HG03135 (cell line): ENCODE measurements around the gene CYP27B1.

Experiments
- ATAC-seq: cut with Tn5 transposase; IDR thresholded peaks from one replicate; pipeline ENCODE4 v1.9.1; 2021; ENCODE audit warnings: mild to moderate bottlenecking, moderate library complexity; ENCODE audit not compliant: unreplicated experiment

The CYP27B1 gene

DNA sequence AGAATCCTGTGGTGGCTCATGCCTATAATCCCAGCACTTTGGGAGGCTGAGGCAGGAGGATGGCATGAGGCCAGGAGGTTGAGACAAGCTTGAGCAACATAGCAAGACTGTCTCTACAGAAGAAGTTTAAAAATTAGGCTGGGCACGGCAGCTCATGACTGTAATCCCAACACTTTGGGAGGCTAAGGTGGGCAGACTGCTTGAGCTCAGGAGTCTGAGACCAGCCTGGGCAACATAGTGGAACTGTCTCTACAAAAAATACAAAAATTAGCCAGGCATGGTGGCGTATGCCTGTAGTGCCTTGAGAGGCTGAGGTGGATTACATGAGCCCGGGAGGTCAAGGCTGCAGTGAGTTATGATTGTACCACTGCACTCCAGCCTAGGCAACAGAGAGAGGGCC, 998 bp upstream of the CYP27B1 start:
- no peak for ATAC-seq

DNA sequence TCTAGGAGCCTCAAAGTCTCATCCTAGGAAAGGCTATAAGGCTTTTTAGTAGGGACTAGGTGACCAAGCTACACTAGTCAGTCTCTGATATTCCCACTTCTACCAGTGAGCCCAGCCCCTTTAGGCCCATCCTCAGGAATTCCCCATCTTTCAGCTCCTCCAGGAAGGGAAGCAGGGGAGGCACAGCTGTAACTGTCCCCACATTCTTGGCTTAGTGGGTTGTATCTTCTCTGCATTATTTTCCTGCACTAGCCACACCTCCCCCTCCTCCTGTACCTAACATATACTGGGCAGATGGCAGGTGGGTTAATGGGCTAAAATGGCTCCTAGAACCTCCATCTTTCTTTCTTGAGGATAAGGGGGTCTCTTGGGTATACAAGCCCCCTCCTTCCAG, 424 bp upstream of the CYP27B1 start:
- ATAC-seq, result no peak

DNA sequence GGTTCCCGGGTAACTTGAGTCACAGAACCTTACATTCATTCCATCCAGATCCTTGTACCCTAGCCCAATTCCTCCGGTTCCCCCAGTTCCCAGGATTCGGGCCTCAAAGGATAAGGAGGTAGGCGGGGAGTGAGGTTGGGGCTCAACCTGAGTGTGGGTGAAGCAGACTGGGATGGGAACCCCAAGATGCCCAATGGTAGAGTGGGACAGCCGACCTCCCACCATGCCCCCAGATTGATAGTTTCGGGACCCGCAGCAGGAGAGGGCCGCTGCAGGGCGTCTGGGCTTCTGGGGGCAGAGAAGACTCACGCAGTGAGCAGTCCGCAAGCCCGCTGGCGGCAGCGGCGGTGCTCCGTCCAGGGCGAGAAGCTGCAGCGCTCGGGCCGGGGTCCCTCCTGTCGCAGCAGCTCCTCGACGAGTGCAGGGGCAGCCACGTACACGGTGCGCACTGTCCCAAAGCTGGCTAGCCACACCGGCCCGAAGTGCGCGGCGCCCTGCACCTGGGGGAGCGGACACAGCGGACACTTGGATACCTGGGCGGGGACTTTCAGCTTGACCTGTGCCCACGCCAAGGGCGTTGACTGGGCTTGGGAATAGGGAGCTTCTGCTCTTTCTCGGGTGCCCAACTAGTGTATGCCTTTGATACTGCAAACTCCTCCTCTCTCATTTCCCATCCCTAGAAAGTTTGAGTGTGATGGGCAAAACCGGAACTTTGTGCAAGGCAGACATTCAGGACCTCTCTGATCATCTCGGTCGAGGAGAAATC, 997 bp downstream of the CYP27B1 start:
- no peak for ATAC-seq

DNA sequence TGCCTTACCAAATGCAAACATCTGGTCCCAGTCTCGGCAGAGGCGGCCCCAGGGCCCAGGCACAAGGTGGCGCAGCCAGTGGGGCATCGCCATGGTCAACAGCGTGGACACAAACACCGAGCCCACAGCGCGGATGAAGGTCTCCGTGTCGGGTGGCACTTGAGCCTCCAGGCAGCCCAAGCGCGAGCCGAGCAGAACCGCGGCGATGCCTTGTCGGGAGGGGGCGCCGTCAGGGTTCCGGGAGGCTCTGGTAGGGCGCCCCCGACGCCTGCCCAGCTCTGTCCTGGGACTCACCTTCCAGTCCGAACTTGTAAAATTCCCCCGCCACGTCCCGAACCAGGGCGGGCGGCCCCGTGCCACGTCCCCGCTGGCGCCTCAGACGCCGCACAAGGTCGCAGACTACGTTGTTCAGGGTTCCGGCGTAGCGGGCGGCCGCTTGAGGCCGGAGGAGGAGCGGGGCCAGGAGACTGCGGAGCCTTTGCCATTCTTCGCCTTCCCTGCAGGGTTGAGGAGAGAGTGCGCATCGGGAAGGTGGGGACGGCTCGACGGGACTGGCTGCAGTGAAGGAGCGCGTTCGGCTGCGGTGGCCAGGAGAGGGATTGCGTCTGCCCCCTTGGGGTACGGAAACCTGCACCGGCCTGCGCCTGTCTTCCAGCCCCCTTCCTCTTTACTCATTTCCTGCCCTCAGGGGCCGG, 1.7 kb downstream of the CYP27B1 start:
- no peak for ATAC-seq

DNA sequence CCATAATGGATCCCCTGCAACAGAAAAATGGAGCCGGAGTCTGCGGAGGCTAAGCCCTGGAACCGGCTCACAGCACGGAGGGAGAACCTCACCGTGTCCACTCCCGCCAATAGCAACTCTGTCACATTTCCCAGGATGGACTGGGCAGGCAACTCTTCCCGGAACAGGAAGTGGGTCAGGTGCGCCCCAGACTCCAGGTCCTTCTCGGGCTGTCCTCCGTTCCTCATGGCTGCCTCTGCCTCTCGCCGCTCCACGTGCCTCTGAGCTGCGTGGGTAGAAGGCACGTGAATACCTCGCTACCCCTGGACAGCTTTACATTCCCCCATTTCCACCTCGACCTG, 2.2 kb downstream of the CYP27B1 start:
- no peak for ATAC-seq

DNA sequence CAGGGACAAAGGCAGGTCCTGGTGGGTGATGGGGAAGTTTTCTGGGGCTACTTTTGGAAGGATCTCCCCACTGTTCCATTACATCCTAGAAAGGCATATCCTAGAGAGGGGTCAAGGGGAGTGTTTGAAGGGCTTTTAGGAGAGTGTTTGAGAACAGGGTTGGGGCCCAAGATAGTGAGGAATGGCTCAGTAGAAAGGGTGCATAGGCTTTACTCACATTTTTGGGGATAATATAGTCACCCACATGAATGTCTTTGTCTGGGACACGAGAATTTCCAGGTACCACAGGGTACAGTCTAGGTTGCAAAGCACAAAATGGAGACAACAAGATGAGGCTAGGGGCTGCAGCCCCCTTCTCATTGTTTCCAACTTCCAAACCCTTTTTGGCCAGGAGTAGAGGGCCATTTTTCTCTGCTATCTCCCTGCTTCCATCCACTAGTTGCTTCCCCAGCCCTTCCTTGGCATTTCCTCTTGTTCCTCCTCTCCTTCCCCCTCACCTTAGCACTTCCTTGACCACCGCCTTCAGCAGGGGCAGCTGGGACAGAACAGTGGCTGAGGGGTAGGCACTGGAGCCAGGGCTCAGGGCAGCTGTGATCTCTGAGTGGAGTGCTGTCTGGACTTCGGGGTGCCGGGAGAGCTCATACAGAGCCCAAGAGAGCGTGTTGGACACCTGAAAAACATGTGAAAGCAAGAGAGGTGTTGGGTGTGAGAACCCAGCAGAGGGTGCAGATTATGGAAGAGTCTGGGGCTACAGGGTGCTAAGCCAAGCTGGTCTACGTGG, 2.8 kb downstream of the CYP27B1 start:
- ATAC-seq, result no peak

DNA sequence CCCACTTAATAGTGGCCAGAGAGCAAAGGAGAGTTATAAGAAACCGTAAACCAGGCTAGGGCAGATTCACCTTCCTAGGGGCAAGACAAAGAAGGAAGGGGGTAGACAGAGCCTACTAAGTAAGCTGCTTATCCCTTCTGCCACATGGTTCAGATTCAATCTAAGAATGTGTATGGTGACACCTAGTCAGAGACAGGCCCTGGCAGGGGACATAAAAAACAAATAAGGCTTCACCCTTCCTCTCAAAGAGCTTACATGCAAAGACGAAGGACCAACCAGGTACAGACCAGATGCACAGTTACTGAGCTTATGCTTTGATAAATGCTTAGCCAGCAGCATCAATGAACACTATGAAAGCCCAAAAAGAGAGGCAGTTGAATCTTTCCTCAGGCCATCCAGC, 4.4 kb downstream of the CYP27B1 start:
- no peak for ATAC-seq

DNA sequence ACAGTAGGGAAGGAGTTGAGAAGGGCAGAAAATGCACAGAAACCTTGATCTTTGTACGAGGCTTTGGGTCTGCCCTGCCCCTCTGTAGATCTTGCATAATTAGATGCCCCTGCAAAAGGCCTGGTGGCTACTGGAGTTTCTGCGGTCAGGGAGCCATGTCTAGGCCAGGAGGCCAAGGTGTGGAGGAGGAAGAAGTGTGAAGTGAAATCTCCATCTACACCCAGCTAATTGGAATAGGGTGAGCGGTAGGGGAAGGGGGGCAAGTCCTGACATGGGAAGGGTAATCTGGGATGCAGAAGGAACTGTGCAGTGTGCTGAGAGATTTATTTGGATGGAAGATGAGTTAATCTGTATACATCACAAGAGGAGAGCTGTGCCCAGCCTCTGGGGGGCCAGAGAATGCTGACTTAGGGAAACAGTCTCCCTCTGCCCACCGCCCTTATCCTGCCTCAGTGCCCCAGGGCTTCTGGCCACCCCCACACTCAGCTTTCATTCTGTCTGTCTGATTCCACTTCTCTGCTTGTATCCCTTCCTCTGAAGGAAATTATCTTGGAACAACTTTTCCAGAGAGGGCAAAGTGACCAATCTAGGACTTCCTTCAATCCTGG, 5.4 kb downstream of the CYP27B1 start:
- no peak for ATAC-seq

DNA sequence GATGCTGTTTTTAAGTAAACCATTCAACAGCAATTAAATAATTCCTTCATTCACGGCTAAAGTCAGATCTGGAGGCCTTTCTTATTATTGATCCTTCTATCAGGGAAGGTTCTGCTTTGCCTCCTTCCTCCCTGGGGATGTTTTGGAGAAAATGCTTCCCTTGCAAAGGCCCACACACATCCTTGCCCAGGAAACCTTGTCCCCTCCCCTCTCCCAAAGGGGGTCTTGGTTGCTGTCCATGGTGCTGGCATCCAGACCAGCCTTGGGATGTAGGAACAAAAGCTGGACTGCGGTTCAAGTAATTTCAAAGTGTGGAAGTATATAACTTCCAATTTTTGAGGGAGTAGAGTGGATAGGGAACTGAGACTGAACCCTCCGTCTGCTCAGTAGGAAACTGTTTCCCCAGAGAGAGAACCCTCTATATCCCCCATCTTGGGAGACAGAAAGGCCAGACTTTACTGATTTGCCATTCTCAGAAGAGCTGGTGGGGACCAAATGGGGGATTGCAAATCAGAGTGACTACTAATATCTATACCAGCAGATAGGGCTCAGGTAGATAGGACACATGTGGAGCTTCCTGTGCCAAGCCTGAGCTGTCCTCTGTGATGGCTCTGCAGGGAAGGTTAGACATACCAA, 6.4 kb downstream of the CYP27B1 start:
- no peak for ATAC-seq

DNA sequence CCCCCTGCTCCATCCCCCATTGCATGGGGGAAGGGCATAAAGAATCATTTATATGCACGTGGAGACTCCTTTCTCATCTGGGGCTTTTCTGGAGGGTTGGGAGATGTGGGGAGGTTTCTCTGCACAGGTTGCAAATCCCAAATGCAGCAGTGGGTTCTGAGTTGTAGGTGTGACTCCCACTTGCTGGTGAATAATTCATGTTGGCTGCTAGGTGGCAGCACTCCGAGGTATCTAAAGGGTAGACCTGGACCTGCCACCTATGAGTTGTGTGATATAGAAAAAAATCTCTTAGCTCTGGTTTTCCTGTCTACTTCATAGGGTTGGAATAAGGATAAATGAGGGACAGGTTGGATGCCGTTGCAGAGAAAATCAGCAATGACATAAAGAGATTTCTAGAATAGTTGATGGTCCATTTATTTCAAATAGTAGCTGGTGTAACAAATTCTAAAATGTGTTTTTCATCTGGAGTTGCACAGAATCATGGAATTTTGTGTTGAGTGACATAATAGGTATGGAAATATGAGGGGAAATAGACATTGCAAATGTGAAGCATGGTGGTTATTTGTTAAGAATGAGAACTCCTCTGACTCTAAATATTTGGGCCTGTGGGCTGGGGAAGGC, 7.4 kb downstream of the CYP27B1 start:
- no peak for ATAC-seq

DNA sequence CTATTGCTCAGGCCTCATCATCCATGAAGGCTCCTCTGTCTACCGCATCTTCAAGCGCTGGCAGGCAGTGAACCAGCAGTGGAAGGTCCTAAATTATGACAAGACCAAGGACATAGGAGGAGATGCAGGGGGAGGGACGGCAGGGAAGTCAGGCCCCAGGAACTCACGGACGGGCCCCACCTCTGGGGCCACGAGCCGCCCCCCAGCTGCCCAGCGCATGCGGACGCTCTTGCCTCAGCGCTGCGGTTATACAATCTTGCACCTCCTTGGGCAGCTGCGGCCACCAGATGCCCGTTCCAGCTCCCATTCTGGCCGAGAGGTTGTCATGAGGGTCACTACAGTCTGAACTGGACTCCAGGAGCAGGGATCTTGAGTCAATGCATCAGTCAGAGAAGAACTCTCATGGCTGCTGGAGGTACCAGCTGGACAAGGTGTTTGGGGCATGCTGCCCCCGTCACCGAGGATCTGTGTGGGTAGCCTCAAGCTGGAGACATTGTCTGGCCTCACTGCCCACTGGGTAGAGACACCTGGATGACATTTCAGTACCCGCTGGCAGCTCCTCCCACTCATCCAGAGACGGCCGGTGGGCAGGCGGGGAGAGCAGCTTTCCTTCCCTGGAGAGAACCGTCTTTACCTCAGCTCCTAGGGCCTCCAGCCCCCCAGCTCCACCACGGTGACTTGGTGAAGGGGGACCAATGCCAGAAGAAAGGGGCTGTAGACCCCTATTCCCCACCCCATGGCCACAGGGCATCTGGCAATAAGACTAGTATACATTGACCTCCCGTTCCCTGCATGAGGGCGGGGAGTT, 8.1 kb downstream of the CYP27B1 start:
- no peak for ATAC-seq

DNA sequence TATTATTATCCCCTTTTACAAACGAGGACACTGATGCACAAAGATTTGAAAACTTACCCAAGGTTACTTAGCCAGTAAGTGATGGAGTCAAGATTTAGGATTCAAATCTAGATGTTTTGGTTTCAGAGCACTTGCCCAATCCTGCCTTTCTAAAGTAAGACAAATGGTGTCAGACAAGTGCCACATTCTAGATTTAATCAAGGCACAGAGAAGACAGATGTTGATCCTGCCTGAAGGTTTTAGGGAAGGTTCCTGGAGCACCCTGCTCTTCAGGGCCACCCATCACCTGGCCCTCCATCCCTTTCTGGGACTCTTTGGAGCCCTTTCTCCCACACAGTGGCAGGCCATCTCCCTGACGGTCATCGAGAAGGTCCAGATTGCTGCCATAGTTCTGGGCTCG, 9.1 kb downstream of the CYP27B1 start:
- ATAC-seq, result no peak

DNA sequence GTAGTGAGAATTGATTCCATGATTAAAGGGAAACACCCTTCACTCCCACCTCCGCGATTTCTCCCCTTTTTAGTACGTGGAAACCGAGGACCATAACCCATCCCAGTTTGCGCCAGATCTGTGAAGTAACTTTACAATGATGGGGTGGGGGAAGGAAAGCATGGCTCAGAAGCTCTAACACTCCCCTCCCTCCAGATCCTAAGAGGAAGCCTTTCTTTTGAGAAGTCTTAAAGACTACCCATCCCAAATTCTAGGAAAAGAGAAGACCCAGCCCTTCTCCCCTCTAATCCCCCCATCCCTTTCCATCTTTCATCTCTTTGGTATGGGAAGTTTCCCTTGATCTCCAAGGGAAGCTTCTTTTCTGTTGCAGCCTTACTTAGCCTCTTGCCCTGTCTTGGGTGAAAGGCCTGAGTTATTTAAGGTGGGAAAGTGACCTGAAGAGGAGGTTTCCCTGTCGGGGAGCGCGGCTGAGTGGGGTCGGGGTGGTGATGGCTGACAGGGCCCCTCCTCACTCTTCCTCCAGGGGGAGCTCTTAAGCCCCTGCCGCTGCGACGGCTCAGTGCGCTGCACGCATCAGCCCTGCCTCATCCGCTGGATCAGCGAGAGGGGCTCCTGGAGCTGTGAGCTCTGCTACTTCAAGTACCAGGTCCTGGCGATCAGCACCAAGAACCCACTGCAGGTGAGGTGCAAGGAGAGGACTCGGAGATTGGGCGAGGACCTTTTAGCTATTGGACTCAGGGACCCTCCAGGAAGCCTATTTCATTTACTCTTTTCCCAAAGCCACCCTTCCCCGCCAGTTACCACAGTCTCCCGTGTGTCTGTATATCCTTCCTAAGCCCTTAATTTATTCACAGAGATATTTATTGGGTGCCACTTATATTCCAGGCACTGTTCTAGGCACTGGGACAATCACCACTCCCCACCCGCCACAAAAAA, 10.2 kb downstream of the CYP27B1 start:
- no peak for ATAC-seq

DNA sequence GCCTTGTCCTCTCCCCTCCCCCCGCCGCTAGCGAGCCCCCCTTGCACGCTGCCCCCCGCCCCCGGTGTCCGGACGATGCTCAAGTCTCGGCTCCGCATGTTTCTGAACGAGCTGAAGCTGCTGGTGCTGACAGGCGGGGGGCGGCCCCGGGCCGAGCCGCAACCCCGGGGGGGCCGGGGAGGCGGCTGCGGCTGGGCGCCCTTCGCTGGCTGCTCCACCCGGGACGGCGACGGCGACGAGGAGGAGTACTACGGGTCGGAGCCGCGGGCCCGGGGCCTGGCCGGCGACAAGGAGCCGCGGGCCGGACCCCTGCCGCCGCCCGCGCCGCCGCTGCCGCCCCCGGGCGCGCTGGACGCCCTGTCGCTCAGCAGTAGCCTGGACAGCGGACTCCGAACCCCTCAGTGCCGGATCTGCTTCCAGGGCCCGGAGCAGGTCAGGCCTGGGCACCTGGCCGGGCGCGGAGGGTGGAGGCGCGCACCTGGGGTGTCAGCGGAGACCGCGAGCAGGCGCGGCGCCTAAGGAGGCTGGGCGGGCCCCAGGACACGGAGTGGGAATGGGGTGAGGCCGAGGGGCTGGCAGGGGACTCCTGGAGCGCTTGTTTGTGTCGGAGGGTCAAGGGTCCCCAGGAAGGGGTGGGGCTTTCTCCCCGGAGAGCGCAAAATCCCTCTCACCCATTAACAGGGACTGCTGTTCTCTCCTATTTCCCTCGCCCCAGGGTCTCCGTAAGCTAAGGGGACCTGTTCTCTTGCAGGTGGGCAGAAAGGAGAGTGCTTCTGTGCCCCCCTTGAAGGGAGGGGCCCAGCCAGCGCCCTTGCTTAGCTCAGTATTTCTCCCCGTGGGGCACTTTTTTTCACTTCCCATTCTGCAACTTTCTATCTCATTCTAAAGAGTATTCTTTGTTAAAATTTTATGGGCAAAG, 11.2 kb downstream of the CYP27B1 start:
- ATAC-seq, result no peak

DNA sequence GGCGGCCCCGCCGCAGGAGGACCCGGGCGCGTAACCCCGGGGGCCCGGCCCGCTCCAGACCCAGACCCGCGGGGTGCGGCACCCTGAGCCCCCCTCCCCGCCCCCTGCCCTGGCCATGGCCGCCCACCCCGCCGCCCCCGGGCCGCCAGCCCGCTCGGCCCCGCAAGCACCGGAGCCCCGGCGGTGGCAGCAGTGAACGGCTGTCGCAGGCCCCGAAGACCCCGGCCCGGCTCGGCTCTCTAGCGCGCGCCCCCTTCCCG, 11.8 kb downstream of the CYP27B1 start:
- no peak for ATAC-seq

DNA sequence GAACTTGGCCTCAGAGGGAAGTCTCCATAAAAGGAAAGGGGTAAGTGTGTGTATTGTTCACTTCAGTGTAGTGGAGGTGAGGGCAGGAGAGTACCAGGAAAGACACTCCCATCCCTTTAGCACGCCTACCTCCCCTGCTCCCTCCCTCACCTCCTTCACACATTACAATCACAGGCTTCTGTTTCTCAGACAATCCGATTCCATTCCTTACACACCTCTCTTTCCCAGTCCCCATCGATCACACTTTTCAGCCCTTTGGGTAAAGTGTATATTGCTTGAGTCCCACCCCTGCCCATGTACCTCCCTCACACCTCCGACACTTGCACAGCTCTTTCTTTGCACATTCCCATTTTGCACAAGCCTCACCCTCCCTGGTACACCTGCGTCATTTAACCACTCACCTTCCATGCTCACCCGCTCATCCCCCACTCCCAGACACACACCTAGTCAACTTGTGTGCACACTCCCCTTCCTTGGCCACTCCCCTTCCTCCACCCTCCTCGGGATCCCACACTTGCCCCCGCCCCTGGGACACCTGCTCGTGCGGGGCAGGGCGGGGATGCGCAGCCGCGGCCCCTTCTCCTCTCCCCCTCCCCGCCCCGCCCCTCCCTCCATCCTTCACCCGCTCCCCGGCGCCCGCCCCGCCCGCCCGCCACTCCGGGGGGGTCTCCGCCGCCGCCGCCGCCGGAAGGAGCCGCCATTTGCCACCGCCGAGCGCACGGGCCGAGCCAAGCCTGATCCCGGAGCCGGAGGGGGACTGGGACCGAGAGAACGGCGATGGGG, 12.3 kb downstream of the CYP27B1 start, which contains the start of gene MARCHF9:
Gene MARCHF9 (plus strand): TSS at position 693 of the 783 bp plus-strand sequence. CDS start 426 bp downstream, outside the sequence.
- peak; percentile 22 for ATAC-seq

DNA sequence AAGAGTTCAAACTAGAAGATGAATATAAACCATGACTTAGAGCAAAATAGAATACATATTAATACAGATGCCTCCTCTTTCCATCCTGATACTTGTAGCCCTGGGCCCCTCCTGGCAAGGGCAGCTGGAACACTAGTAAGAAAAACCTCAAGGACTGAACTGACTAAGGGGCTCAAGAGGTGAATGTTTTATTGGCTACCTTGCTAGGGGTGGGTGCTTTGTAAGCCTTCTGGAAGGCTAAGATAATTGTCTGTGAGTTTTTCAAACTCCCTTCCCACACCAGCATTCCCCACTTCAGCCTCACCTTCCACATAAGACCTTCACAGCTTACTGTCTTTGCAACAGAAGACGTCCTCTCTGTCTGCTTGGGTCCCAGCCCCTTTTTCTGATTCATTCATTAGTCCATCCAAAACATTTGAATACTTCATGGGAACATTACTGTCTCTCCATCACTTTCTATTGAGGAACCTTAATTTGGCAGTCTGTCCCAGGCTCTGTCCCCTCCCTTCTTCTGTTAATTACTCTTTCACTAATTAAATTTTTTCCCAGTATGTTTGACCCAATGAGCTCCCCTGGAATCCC, 13.0 kb downstream of the CYP27B1 start:
- ATAC-seq, result no peak
